Natural killer cell (primary cell): ENCODE results near the gene PRSS57. TPM values are rescaled to one million over a fixed set of nuclear protein-coding genes. Genes with fewer than 3 reads are reported as not detected.

Source experiments
- ATAC-seq, 3 donors: fragments of 150-1000 bp in 2 of 3; fragments of 200-7000 bp in 1 of 3; cut with Tn5 transposase; 1 replicate in 1 of 3; 2 replicates in 2 of 3; pipeline ENCODE4 v1.10.0; 2021; ENCODE audit warnings: mild to moderate bottlenecking in 2 of 3, moderate library complexity in 2 of 3
- DNase-seq, 2 donors: peaks; one replicate each; pipeline versions ENCODE4 v3.0.0 to v3.0.0-alpha.2; 2013 to 2021; ENCODE audit warnings: mixed read lengths in 1 of 2
- H3K27ac ChIP-seq: one replicate; pipeline ENCODE4 v1.5.1; 2013; ENCODE audit warnings: mild to moderate bottlenecking, low read length
- H3K27me3 ChIP-seq: one replicate; pipeline ENCODE4 v1.6.1; 2013; ENCODE audit warnings: low read length; ENCODE audit not compliant: control insufficient read depth, insufficient read depth
- H3K36me3 ChIP-seq: one replicate; pipeline ENCODE4 v1.6.1; 2013; ENCODE audit warnings: low read length; ENCODE audit not compliant: control insufficient read depth, insufficient read depth
- H3K4me1 ChIP-seq: one replicate; pipeline ENCODE4 v1.6.1; 2013; ENCODE audit warnings: low read length; ENCODE audit not compliant: control insufficient read depth, insufficient read depth
- H3K4me3 ChIP-seq: one replicate; pipeline ENCODE4 v1.5.1; 2013; ENCODE audit warnings: low read length
- H3K9me3 ChIP-seq: one replicate; pipeline ENCODE4 v1.6.1; 2013; ENCODE audit warnings: low read length; ENCODE audit not compliant: control insufficient read depth, insufficient read depth
- H3K27ac Mint-ChIP-seq, 2 donors: one replicate each; pipeline ENCODE4 v1.8.0; 2022; ENCODE audit warnings: mild to moderate bottlenecking in 2 of 2, mixed read lengths in 2 of 2, moderate library complexity in 1 of 2
- H3K27me3 Mint-ChIP-seq, 2 donors: one replicate each; pipeline ENCODE4 v1.8.0; 2022; ENCODE audit warnings: low read depth in 2 of 2, mixed read lengths in 2 of 2
- H3K36me3 Mint-ChIP-seq: one replicate; pipeline ENCODE4 v1.8.0; 2022; ENCODE audit warnings: mixed read lengths
- H3K4me1 Mint-ChIP-seq, 2 donors: one replicate each; pipeline ENCODE4 v1.8.0; 2022; ENCODE audit warnings: mixed read lengths in 2 of 2
- H3K4me3 Mint-ChIP-seq: one replicate; pipeline ENCODE4 v1.8.0; 2022; ENCODE audit warnings: mild to moderate bottlenecking, moderate library complexity, mixed read lengths
- H3K9me3 Mint-ChIP-seq, 2 donors: one replicate each; pipeline ENCODE4 v1.8.0; 2022; ENCODE audit warnings: mixed read lengths in 2 of 2
- CTCF ChIP-seq: fragments of 200-600 bp; IDR thresholded peaks from one replicate; pipeline ENCODE4 v1.8.0; 2022; ENCODE audit warnings: antibody characterized with exemption
- WGBS: methylation state at CpG from one replicate; pipeline ENCODE4 v1.1.7; 2013; ENCODE audit warnings: missing lambda C conversion rate; ENCODE audit not compliant: insufficient coverage; 5-methylcytosine and 5-hydroxymethylcytosine counted together
- intact Hi-C: fragments of 100-400 bp; cut with micrococcal nuclease; formaldehyde crosslinking; loops from one replicate; pipeline ENCODE4 v1.14.2; 2022
- total RNA-seq, 4 donors: library from RNA; stranded (reverse); fragments of 120-200 nt in 1 of 4; gene quantifications; one replicate each; pipeline versions ENCODE4 v1.2.3 to v1.2.4, GENCODE V29; 2013 to 2022

The PRSS57 gene
- total RNA-seq, 3 donors from 2014 or later (not counting 1 experiment from before 2014, with no cell fraction given) = 1.5 to 11.7 (median 4.5) TPM

- Histone ChIP-seq H3K36me3 (peaks cover 70% of the 10 kb centered on the region), H3K4me3 (no peak overlapping the region), H3K27me3 (no peaks in the 10 kb centered on the region), H3K27ac (no peak overlapping the region), H3K9me3 (no peaks in the 10 kb centered on the region), H3K4me1 (peaks cover 58% of the 10 kb centered on the region)
- Mint-ChIP-seq H3K4me1 (peaks cover 21 to 29% of the 10 kb centered on the region in 2 donors), H3K27ac (peak overlapping the region in 1 of 2 donors; percentile 16), H3K4me3 (no peak overlapping the region), H3K27me3 (no peaks in the 10 kb centered on the region), H3K9me3 (no peaks in the 10 kb centered on the region), H3K36me3 (no peaks in the 10 kb centered on the region)
- no peak for TF ChIP-seq CTCF
- 92% methylated on average over 54 of the region's 54 CpGs for WGBS
- ATAC-seq (no peak), DNase-seq (no peak)
- intact Hi-C loops = no loop called here
Observed at GRCh38 chr19:652467-653389, 42.5 kb downstream of the PRSS57 start.

GRCh38 chr19:651991-652390 lies 43.3 kb downstream of the PRSS57 start:
- Histone ChIP-seq H3K9me3 (no peaks in the 10 kb centered on the region), H3K4me3 (no peak overlapping the region), H3K27me3 (no peaks in the 10 kb centered on the region), H3K36me3 (peaks cover 71% of the 10 kb centered on the region), H3K4me1 (peaks cover 50% of the 10 kb centered on the region), H3K27ac (no peak overlapping the region)
- intact Hi-C loops = no loop called here
- no peak for TF ChIP-seq CTCF
- no peaks in the 10 kb centered on the region for H3K36me3 Mint-ChIP-seq
- no peak for DNase-seq
- H3K27ac Mint-ChIP-seq = no peak overlapping the region
- no peak for ATAC-seq
- H3K4me1 Mint-ChIP-seq = peaks cover 21 to 22% of the 10 kb centered on the region in 2 donors
- H3K9me3 Mint-ChIP-seq = no peaks in the 10 kb centered on the region
- no peak overlapping the region for H3K4me3 Mint-ChIP-seq
- WGBS = 89% methylated on average over 24 of the region's 24 CpGs
- no peaks in the 10 kb centered on the region for H3K27me3 Mint-ChIP-seq

- Histone ChIP-seq H3K9me3 (no peaks in the 10 kb centered on the region), H3K27ac (no peak overlapping the region), H3K4me1 (peaks cover 43% of the 10 kb centered on the region), H3K27me3 (no peaks in the 10 kb centered on the region), H3K4me3 (no peak overlapping the region), H3K36me3 (peaks cover 69% of the 10 kb centered on the region)
- no peak for ATAC-seq
- TF ChIP-seq CTCF = no peak
- intact Hi-C loops = no loop called here
- no peaks in the 10 kb centered on the region for H3K36me3 Mint-ChIP-seq
- no peaks in the 10 kb centered on the region for H3K9me3 Mint-ChIP-seq
- no peak overlapping the region for H3K4me3 Mint-ChIP-seq
- H3K4me1 Mint-ChIP-seq = peaks cover 18 to 20% of the 10 kb centered on the region in 2 donors
- H3K27me3 Mint-ChIP-seq = no peaks in the 10 kb centered on the region
- 96% methylated on average over 58 of the region's 58 CpGs for WGBS
- H3K27ac Mint-ChIP-seq = no peak overlapping the region
- no peak for DNase-seq
Observed at GRCh38 chr19:651114-651818, 44.0 kb downstream of the PRSS57 start.
